Inferior parietal cortex (tissue), 1 donor: ENCODE data around the gene SUPV3L1.
"Not testable (repeated sequence)": the region's sequence is repeated elsewhere in the genome, so short reads cannot be mapped to it uniquely, and the experiment has no call there.

Experiments
- DNase-seq: peaks from one replicate; pipeline ENCODE4 v3.0.0-alpha.2; 2016; ENCODE audit errors: extremely low spot score

The SUPV3L1 gene

DNA sequence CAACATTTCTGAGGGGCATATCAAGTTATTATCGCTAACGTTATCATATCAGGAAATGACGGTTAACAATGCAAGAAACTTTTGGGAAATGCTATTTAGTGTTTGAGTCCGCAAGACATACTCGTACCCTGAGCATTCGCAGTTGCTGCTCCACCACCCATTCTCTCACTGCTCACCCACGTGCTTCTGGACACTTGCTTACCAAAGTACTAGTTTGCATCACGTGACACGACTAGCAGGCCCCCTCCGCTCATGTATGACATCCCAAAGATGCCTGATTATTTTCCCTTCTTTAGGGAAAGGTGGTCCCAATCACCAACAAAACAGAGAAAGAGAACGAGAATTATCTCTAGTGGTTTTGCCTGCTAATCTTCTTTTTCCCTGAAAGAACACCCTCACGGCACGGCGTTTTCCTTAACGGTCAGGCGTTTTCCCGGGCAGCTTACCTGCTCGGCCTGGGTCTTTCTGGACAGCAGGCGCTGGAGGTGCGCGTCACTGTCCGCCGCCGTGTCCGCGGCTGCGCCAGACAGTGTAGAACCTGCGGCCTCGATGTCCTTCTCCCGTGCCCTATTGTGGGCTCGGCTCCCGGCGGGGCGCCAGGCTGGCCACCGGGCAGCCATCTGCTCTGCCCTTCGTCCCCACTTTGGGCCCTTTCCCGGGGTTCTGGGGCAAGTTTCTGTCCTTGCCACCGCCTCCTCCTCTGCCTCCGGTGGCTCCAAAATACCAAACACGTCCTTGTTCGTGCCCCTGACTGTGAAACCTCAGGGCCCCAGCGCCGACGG lies at the start of gene SUPV3L1:
TSS of gene SUPV3L1 (plus strand) at position 492 of the 782 bp plus-strand sequence. CDS start at position 550, 58 bp downstream.
- DNase-seq = peak; percentile 98

- no peak for DNase-seq
These were observed 49.8 kb upstream of the SUPV3L1 start for GRCh38 chr10:69130251-69130650.

GRCh38 chr10:69139961-69140360 lies 40.1 kb upstream of the SUPV3L1 start:
- DNase-seq = no peak

DNA sequence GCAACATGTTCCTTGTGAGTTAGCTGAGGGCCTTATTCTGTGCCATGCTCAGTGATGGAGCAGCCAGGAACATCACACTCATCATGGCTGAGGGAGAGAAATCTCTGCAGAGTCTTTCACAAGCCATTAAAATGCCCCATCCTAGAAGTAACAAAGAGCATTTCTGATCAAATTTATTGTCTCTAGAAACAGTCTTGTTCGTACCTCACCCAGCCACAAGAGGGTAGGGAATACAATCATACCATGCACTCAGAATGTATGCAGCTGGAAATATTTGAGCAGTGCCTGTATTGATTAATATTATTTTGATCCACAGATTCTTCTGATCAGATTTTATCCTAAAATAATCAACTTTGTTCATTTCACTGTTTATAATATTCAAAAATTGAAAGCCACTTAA lies 38.7 kb upstream of the SUPV3L1 start:
- DNase-seq = no peak

DNA sequence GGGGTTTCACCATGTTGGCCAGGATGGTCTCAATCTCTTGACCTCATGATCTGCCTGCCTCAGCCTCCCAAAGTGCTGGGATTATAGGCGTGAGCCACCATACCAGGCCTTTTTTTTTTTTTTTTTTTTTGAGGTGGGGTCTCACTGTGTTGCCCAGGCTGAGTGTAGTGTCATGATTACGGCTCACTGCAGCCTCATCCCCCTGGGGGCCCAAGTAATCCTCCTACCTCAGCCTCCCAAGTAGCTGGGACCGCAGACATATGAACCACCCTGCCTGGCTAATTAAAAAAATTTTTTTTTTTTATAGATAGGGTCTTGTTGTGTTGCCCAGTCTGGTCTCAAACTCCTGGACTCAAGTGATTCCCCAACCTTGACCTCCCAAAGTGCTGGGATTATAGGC lies 38.0 kb upstream of the SUPV3L1 start:
- not testable (repeated sequence) for DNase-seq

GRCh38 chr10:69142983-69143382 lies 37.1 kb upstream of the SUPV3L1 start:
- no peak for DNase-seq

DNA sequence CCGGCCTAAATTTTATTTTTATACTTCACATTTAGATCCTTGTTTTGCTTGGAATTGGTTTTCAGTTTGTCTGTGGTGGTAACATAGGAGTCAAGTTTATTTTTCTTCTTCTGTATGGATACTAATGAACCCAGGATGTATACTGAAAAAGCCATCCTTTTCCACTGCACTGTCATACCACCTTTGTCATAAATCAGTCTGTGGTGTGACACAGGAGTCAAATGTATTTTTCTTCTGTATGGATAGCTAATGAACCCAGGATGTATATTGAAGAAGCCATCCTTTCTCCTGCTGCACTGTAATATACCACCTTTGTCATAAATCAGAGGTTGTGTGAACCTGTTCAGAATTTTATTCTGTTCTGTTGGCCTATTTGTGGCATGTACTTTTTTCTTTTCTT lies 34.7 kb upstream of the SUPV3L1 start:
- no peak for DNase-seq

DNA sequence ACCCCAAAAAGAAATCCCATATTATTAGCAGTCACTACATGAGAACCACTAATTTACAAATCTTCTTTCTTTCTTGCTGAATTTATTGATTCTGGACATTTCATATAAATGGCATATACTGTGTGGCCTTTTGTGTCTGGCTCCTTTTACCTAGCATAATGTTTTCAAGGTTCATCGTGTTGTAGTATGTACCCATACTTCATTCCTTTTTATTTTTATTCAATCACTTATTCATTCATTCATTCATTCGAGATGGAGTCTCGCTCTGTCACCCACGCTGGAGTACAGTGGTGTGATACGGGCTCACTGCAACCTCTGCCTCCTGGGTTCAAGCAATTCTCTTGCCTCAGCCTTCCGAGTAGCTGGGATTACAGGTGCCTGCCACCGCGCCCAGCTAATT lies 34.2 kb upstream of the SUPV3L1 start:
- DNase-seq = no peak

GRCh38 chr10:69146759-69147158 lies 33.3 kb upstream of the SUPV3L1 start:
- no peak for DNase-seq

DNA sequence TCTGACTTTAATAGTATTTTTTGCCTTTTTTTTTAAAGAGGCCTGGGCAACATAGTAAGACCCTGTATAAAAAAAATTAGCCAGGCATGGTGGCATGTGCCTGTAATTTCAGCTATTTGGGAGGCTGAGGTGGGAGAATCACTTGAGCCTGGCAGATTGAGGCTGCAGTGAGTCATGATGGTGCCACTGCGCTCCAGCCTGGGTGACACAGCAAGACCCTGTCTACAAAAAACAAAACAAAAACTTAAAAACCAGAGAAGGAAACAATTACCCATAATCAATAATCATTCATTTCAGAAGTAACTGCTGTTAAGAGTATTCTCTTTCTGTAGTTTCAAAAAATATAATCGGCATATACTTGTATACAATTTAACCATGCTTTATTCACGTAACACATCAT lies 28.1 kb upstream of the SUPV3L1 start:
- no peak for DNase-seq

GRCh38 chr10:69153227-69153626 lies 26.8 kb upstream of the SUPV3L1 start:
- DNase-seq = no peak

DNA sequence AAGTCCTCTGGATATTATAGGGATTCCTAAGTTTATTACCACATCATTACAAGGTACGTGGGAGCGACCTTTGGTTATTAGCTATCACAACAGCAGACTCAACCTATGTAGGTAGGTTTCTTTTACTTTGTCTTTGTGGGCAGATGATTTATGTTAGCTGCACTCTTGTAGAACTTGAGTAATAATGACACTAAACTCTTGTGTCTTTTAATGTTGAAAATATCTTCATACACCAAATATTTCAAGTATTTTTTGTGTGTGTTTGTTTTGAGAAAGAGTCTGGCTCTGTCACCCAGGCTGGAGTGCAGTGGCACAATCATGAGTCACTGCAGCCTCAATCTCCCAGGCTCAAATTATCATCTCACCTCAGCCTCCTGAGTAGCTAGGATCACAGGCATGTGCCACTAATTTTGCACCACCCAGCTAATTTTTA lies 19.2 kb upstream of the SUPV3L1 start:
- DNase-seq = no peak

DNA sequence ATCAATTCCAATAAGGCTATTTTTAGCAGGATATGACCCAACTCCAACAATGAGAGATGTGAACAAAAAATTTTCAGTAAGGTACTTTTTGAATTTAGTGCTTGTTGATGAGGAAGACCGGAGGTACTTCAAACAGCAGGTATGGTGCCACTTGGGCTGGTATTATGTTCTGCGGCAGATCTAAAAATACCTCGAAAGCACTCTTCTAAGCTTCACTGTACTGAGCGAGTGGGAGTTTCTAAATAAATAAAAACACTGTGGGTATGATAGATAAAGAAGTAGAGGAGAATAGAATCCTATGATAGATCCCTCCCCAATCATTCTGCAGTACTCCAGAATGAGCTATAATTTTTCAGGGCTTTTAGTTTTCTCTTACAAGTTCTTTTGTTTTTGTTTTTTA lies 11.5 kb upstream of the SUPV3L1 start:
- DNase-seq = no peak

DNA sequence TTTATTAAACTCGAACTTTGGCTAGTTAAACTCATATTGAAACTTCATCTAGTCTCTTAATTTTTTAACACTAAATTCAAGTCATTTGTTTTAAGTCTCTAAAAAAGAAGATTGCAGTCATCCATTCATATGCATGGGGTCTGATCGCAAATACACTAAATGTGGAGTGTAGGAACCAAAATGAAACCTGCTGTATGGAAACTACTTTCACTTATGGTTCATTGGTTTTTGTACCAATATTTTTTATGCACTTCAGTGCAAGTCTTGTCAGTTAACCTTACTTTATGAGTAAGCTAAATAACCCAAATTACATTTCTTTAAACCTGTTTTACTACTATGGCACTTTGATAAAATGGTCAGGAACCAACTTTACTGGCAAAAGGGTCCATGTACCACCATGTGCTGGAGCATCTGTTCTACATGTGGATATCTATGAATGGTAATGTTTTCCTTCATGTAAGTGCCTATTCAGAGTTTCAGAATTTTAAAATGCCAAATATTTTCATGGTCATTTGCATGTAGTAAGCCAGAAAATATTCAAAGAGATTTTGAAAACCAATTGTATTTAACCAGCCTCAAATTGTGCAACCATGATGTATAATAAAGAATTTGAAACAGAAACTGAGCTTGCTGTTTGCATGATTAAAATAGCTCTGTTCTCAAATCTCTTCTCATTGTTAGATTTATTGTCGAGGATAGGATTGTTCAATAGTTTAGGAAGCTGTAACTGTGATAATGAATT lies 7.6 kb upstream of the SUPV3L1 start:
- DNase-seq = no peak

DNA sequence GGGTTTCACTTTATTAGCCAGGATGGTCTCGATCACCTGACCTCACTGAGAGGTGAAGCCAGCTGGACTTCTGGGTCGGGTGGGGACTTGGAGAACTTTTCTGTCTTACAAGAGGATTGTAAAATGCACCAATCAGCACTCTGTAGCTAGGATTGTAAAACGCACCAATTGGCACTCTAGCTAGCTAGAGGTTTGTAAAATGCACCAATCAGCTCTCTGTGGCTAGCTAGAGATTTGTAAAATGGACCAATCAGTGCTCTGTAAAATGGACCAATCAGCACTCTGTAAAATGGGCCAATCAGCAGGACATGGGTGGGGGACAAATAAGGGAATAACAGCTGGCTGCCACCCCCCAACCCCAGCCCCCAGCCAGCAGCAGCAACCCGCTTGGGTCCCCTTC lies 4.7 kb upstream of the SUPV3L1 start:
- DNase-seq = not testable (repeated sequence)

GRCh38 chr10:69176823-69177222 lies 3.2 kb upstream of the SUPV3L1 start:
- no peak for DNase-seq

DNA sequence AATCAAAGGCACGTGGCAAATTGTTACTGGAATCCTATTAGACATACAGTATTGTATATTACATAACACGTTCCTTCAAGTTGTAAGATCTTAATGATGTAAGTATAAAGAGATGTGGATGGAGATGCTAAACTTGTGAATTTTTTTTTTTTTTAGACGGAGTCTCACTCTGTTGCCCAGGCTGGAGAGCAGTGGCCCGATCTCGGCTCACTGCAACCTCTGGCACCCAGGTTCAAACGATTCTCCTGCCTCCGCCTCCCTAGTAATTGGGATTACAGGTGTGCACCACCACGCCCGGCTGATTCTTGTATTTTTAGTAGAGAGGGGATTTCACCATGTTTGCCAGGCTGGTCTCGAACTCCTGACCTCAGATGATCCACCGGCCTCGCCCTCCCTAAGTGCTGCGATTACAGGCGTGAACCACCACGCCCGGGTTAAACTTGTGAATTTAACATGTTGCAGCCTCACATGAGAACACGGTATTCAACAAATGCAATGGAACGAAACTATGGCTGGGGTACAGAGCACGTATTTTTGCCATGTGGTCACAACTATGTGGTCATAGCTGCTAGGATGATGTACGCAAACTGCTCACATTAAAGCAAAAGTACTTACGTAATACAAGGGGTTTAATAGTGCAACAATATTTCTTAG lies 818 bp upstream of the SUPV3L1 start:
- DNase-seq = no peak

- DNase-seq = no peak
These were observed 631 bp downstream of the SUPV3L1 start for GRCh38 chr10:69180525-69181204.

- no peak for DNase-seq
These were observed 1.4 kb downstream of the SUPV3L1 start for GRCh38 chr10:69181433-69181832.

GRCh38 chr10:69182005-69182404 lies 2.0 kb downstream of the SUPV3L1 start:
- DNase-seq = no peak

GRCh38 chr10:69186524-69186923 lies 6.5 kb downstream of the SUPV3L1 start:
- no peak for DNase-seq

DNA sequence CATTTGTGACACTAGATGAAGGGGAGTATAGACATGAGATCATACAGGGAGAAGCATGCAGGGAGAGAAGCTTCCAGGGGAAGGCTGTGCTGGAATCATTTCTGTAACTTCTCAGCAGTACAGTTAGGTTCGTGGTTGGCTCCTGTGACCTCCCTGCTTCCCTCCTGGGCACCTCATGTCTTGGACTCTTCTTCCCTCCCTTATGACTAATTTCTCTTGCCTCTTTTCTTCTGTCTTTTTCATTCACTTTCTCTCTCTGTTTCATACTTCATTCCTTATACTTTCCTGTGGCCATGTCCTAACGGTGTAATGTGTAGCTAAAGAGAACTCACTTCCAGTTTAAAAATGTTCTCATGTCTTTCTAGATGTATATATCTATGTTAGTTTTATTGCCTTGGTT lies 21.0 kb downstream of the SUPV3L1 start:
- no peak for DNase-seq
